ENCODE results near the gene CXorf38.

- TF ChIP-seq, protein P1, sequence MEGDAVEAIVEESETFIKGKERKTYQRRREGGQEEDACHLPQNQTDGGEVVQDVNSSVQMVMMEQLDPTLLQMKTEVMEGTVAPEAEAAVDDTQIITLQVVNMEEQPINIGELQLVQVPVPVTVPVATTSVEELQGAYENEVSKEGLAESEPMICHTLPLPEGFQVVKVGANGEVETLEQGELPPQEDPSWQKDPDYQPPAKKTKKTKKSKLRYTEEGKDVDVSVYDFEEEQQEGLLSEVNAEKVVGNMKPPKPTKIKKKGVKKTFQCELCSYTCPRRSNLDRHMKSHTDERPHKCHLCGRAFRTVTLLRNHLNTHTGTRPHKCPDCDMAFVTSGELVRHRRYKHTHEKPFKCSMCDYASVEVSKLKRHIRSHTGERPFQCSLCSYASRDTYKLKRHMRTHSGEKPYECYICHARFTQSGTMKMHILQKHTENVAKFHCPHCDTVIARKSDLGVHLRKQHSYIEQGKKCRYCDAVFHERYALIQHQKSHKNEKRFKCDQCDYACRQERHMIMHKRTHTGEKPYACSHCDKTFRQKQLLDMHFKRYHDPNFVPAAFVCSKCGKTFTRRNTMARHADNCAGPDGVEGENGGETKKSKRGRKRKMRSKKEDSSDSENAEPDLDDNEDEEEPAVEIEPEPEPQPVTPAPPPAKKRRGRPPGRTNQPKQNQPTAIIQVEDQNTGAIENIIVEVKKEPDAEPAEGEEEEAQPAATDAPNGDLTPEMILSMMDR (IDR thresholded peaks at IDR 0.05), result no peak
- TF ChIP-seq POLR2A (IDR thresholded peaks at IDR 0.05), result no peak
Observed at GRCh38 chrX:40579141-40579540, 68.2 kb downstream of the CXorf38 start.
